Heart left ventricle (tissue), 16 donors: ENCODE data around the gene FBN1. TPM values are rescaled to one million over a fixed set of nuclear protein-coding genes. Genes with fewer than 3 reads are reported as not detected.

Experiments used
- ATAC-seq, 4 donors: fragments of 200-7000 bp; cut with Tn5 transposase; one replicate each; pipeline ENCODE4 v1.9.1; 2020 to 2022; ENCODE audit warnings: moderate library complexity in 4 of 4, mild to moderate bottlenecking in 3 of 4, moderate number of reproducible peaks in 1 of 4
- DNase-seq, 5 donors: peaks; one replicate each; pipeline ENCODE4 v3.0.0-alpha.2; 2020
- H3K27ac ChIP-seq, 12 donors: fragments of 200-600 bp; sonication (generic) in 4 of 12; one replicate each; pipeline versions ENCODE4 v1.5.0 to v1.8.0; 2016 to 2022; ENCODE audit warnings: mild to moderate bottlenecking in 2 of 12
- H3K27me3 ChIP-seq, 9 donors: fragments of 200-600 bp; sonication (generic) in 2 of 9; one replicate each; pipeline versions ENCODE4 v1.5.1 to v1.8.0; 2016 to 2022; ENCODE audit warnings: mild to moderate bottlenecking in 3 of 9
- H3K36me3 ChIP-seq, 9 donors: fragments of 200-600 bp; sonication (generic) in 2 of 9; one replicate each; pipeline versions ENCODE4 v1.5.0 to v1.8.0; 2018 to 2022; ENCODE audit warnings: mild to moderate bottlenecking in 2 of 9
- H3K4me1 ChIP-seq, 12 donors: fragments of 200-600 bp; sonication (generic) in 4 of 12; one replicate each; pipeline versions ENCODE4 v1.5.0 to v1.8.0; 2016 to 2022; ENCODE audit warnings: mild to moderate bottlenecking in 3 of 12
- H3K4me3 ChIP-seq, 12 donors: fragments of 200-600 bp; sonication (generic) in 4 of 12; one replicate each; pipeline versions ENCODE4 v1.5.0 to v1.8.0; 2017 to 2022; ENCODE audit warnings: mild to moderate bottlenecking in 9 of 12, moderate library complexity in 4 of 12
- H3K9me3 ChIP-seq, 12 donors: fragments of 200-600 bp; sonication (generic) in 4 of 12; one replicate each; pipeline versions ENCODE4 v1.5.0 to v1.8.0; 2016 to 2022; ENCODE audit warnings: mild to moderate bottlenecking in 1 of 12
- CTCF ChIP-seq, 12 donors: fragments of 200-600 bp; sonication (generic) in 4 of 12; IDR thresholded peaks; one replicate each; pipeline versions ENCODE4 v1.5.0 to v1.8.0; 2018 to 2022; ENCODE audit warnings: antibody characterized with exemption in 12 of 12, mild to moderate bottlenecking in 5 of 12
- POLR2A ChIP-seq, 2 donors: fragments of 450-650 bp; IDR thresholded peaks; one replicate each; pipeline ENCODE4 v1.6.1; 2017; ENCODE audit warnings: antibody characterized with exemption in 2 of 2, mild to moderate bottlenecking in 2 of 2, moderate library complexity in 2 of 2
- WGBS, 4 donors: extraction: QIAGEN DNeasy Blood & Tissue Kit in 2 of 4; methylation state at CpG; one replicate each; pipeline versions ENCODE4 v1.1.5 to v1.1.7; 2013 to 2018; 5-methylcytosine and 5-hydroxymethylcytosine counted together
- intact Hi-C, 10 donors: fragments of 100-400 bp; cut with DNase I; formaldehyde crosslinking; loops; one replicate each; pipeline versions ENCODE4 v1.11.1 to v1.14.2; 2022
- polyA plus RNA-seq, 2 donors: library from polyadenylated mRNA; stranded (reverse); fragments of 200-250 nt; gene quantifications; one replicate each; pipeline ENCODE4 v1.2.3, GENCODE V29; 2013
- total RNA-seq, 9 donors: library from RNA; depleted of rRNA in 2 of 9; stranded (reverse); fragments of >200 nt in 2 of 9; fragmentation: NEBNext Ultra II Directional in 3 of 9; extraction: Animal tissue kit (Norgen Biotek cat#: 25700) in 3 of 9; gene quantifications; one replicate each; pipeline versions ENCODE4 v1.1.0 to v1.2.4, GENCODE V29; 2016 to 2023
- donor health status: ischemic (EF 13 %, LVEDD 7.1; RV severe dilation, severe dysfunction).
- donor health status: healthy with polysubstance abuse.
- donor health status: DM: no; HTN: yes; CAD: no.
- donor health status: DM: no; HTN: no; CAD: no.
- donor health status: ischemic (EF 25% LVEDD 6.9; RV normal size, moderate dysfunction).
- donor health status: ischemic (EF 25% LVEDD 5.7; RV mildly dilated, moderate dysfunction).
- donor health status: healthy.
- donor health status: DM: yes; HTN: yes; CAD: no.
- donor health status: ischemic (EF 35%, LVEDD 5.7; RV mildly dilated, moderate dysfunction).
- donor health status: nonischemic (EF 11% LVEDD 7.7; RV severe dilation, severe dysfunction).
- donor health status: DM: yes; HTN: yes; CAD: no.
- donor health status: PGD.
- donor health status: ischemic (EF 29% LVEDD 5.4; RV normal size, mild dysfunction).
- donor health status: nonischemic (EF 23%, LVEDD 6.1; RV moderate dilation, normal function).

Gene FBN1
- total and polyA plus RNA-seq, 11 donors, result 5.7 to 115 (median 31.4) TPM

GRCh38 chr15:48449734-48450133 lies 195.8 kb downstream of the FBN1 start:
- Histone ChIP-seq H3K27me3 (no peaks in the 10 kb centered on the region), H3K4me1 (peaks cover 0 to 19% (median 8%) of the 10 kb centered on the region in 12 donors), H3K9me3 (no peaks in the 10 kb centered on the region), H3K36me3 (peaks cover 0 to 99% (median 46%) of the 10 kb centered on the region in 9 donors), H3K27ac (no peak overlapping the region), H3K4me3 (no peak overlapping the region)
- DNase-seq (no peak), ATAC-seq (no peak)
- intact Hi-C loops, result loop anchor here in 2 of 10 donors (5.0 to 10.0 kb wide), 2 partner anchors 43 to 345 kb away; no protein-coding TSS in a partner anchor
- no peak for TF ChIP-seq CTCF (IDR thresholded peaks at IDR 0.05)
- TF ChIP-seq POLR2A (IDR thresholded peaks at IDR 0.05), result no peak
- 89 to 98% (median 93%) methylated on average over 3 of the region's 3 CpGs for WGBS, 4 donors

GRCh38 chr15:48447657-48448056 lies 197.9 kb downstream of the FBN1 start:
- intact Hi-C loops, result loop anchor here in 1 of 10 donors (10.0 kb wide), 1 partner anchor 347 kb away; no protein-coding TSS in a partner anchor
- TF ChIP-seq CTCF (IDR thresholded peaks at IDR 0.05) (no peak), POLR2A (IDR thresholded peaks at IDR 0.05) (no peak)
- H3K4me3 ChIP-seq, result no peak overlapping the region
- peaks cover 0 to 99% (median 53%) of the 10 kb centered on the region in 9 donors for H3K36me3 ChIP-seq
- no peaks in the 10 kb centered on the region for H3K27me3 ChIP-seq
- H3K9me3 ChIP-seq, result no peaks in the 10 kb centered on the region
- ATAC-seq (peak in 1 of 4 donors; percentile 38), DNase-seq (no peak)
- peaks cover 0 to 19% (median 8%) of the 10 kb centered on the region in 12 donors for H3K4me1 ChIP-seq
- no peak overlapping the region for H3K27ac ChIP-seq
- WGBS, 4 donors, result 80 to 95% (median 90%) methylated on average over 1 of the region's 1 CpG

- WGBS, 4 donors, result 92 to 98% (median 97%) methylated on average over 1 of the region's 1 CpG
- intact Hi-C loops, result loop anchor here in 1 of 10 donors (10.0 kb wide), 1 partner anchor 348 kb away; no protein-coding TSS in a partner anchor
- peaks cover 0 to 99% (median 48%) of the 10 kb centered on the region in 9 donors for H3K36me3 ChIP-seq
- no peaks in the 10 kb centered on the region for H3K27me3 ChIP-seq
- DNase-seq (no peak), ATAC-seq (no peak)
- no peak overlapping the region for H3K4me3 ChIP-seq
- H3K4me1 ChIP-seq, result peaks cover 0 to 16% (median 8%) of the 10 kb centered on the region in 12 donors
- TF ChIP-seq CTCF (IDR thresholded peaks at IDR 0.05), result no peak
- no peak for TF ChIP-seq POLR2A (IDR thresholded peaks at IDR 0.05)
- H3K27ac ChIP-seq, result no peak overlapping the region
- H3K9me3 ChIP-seq, result no peaks in the 10 kb centered on the region
These were observed 198.5 kb downstream of the FBN1 start for GRCh38 chr15:48447058-48447457.

GRCh38 chr15:48442011-48442410 lies 203.5 kb downstream of the FBN1 start:
- H3K4me3 ChIP-seq, result no peak overlapping the region
- ATAC-seq, result no peak
- peaks cover 0 to 14% (median 0%) of the 10 kb centered on the region in 12 donors for H3K4me1 ChIP-seq
- peaks cover 0 to 100% (median 50%) of the 10 kb centered on the region in 9 donors for H3K36me3 ChIP-seq
- intact Hi-C loops, result loop anchor here in 1 of 10 donors (10.0 kb wide), 1 partner anchor 353 kb away; no protein-coding TSS in a partner anchor
- 80 to 94% (median 91%) methylated on average over 2 of the region's 2 CpGs for WGBS, 4 donors
- no peak overlapping the region for H3K27ac ChIP-seq
- DNase-seq, result no peak
- H3K9me3 ChIP-seq, result no peaks in the 10 kb centered on the region
- no peaks in the 10 kb centered on the region for H3K27me3 ChIP-seq
- no peak for TF ChIP-seq POLR2A (IDR thresholded peaks at IDR 0.05)
- TF ChIP-seq CTCF (IDR thresholded peaks at IDR 0.05), result no peak
